Measurements from ENCODE around the gene HOXC11.

DNA sequence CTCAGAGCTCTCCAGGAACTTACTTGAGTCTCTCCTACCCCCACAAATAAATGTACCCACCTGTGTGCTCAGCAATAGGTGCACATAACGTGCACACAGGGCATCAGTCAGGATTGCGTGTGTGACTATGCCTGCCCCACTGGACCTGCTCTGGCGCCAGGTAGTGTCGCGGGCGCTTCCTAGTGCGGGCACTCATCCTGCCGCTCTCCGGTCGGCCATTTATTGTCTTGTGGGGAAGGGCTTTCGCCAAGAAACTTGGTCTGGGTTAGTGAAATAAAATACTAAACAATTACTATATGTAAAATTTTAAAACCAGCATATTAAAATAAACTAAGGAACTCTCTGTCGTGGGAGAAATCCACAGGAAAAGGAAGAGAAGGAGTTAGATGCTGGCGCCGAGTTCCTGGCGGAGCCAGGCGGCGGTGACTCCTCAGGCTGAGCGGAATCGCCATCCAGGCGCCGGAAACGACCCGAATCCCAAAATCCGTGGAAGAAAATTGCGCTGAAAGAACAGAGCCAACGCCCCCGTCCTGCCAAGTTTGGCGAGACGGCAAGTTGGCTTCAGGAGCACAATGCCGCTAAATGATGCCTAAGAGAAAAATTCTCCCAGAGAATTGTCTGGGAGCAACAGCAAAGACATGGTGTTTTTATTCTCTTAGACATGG is 42.2 kb upstream of the HOXC11 start:
- TF ChIP-seq TOX (CRISPR knock-in tag; IDR thresholded peaks at IDR 0.05; ENCODE audit: borderline replicate concordance) = no peak
- TF ChIP-seq CSDC2 (CRISPR knock-in tag; IDR thresholded peaks at IDR 0.05) = no peak
